Measurements from ENCODE around the gene CYB561A3.

Gene CYB561A3

GRCh38 chr11:61370349-61371005, 8.8 kb upstream of the CYB561A3 start:
- ATAC-seq: no peak
- TF ChIP-seq ARNTL (CRISPR knock-in tag; IDR thresholded peaks at IDR 0.05; ENCODE audit: borderline replicate concordance, low read depth) (no peak), TSHZ2 (CRISPR knock-in tag; IDR thresholded peaks at IDR 0.05) (no peak), ZFP30 (CRISPR knock-in tag; IDR thresholded peaks at IDR 0.05) (no peak), BACH2 (CRISPR knock-in tag; IDR thresholded peaks at IDR 0.05; ENCODE audit: borderline replicate concordance) (no peak), GLIS3 (CRISPR knock-in tag; IDR thresholded peaks at IDR 0.05) (no peak), ISL1 (CRISPR knock-in tag; IDR thresholded peaks at IDR 0.05) (no peak), ZFP3 (CRISPR knock-in tag; IDR thresholded peaks at IDR 0.05) (no peak), OSR1 (CRISPR knock-in tag; IDR thresholded peaks at IDR 0.05) (no peak), TCF4 (CRISPR knock-in tag; IDR thresholded peaks at IDR 0.05; ENCODE audit: borderline replicate concordance) (no peak), ZNF565 (CRISPR knock-in tag; conservative IDR thresholded peaks at IDR 0.05; ENCODE audit: low read depth) (no peak)

GRCh38 chr11:61369372-61370348, 8.0 kb upstream of the CYB561A3 start:
- TF ChIP-seq PPARA (CRISPR knock-in tag; IDR thresholded peaks at IDR 0.05; ENCODE audit: borderline replicate concordance) (no peak), CREB5 (CRISPR knock-in tag; IDR thresholded peaks at IDR 0.05; ENCODE audit: low read depth) (no peak), SNAI2 (CRISPR knock-in tag; IDR thresholded peaks at IDR 0.05) (no peak), TCF4 (CRISPR knock-in tag; IDR thresholded peaks at IDR 0.05; ENCODE audit: borderline replicate concordance) (no peak), POU6F1 (CRISPR knock-in tag; IDR thresholded peaks at IDR 0.05; ENCODE audit: borderline replicate concordance, low read depth) (no peak), ZNF70 (CRISPR knock-in tag; IDR thresholded peaks at IDR 0.05) (no peak), CSDC2 (CRISPR knock-in tag; IDR thresholded peaks at IDR 0.05) (no peak), TOX (CRISPR knock-in tag; IDR thresholded peaks at IDR 0.05; ENCODE audit: borderline replicate concordance) (no peak), ARNTL (CRISPR knock-in tag; IDR thresholded peaks at IDR 0.05; ENCODE audit: borderline replicate concordance, low read depth) (no peak), TSHZ2 (CRISPR knock-in tag; IDR thresholded peaks at IDR 0.05) (no peak), OSR1 (CRISPR knock-in tag; IDR thresholded peaks at IDR 0.05) (no peak), ZNF8 (CRISPR knock-in tag; IDR thresholded peaks at IDR 0.05) (no peak)
- no peak for ATAC-seq

GRCh38 chr11:61368646-61369045, 7.0 kb upstream of the CYB561A3 start:
- no peak for ATAC-seq
- TF ChIP-seq TOX (CRISPR knock-in tag; IDR thresholded peaks at IDR 0.05; ENCODE audit: borderline replicate concordance): no peak
- no peak for TF ChIP-seq POU6F1 (CRISPR knock-in tag; IDR thresholded peaks at IDR 0.05; ENCODE audit: borderline replicate concordance, low read depth)
- TF ChIP-seq CSDC2 (CRISPR knock-in tag; IDR thresholded peaks at IDR 0.05): no peak
- no peak for TF ChIP-seq ARNTL (CRISPR knock-in tag; IDR thresholded peaks at IDR 0.05; ENCODE audit: borderline replicate concordance, low read depth)
- no peak for TF ChIP-seq GLIS3 (CRISPR knock-in tag; IDR thresholded peaks at IDR 0.05)
- TF ChIP-seq PPARA (CRISPR knock-in tag; IDR thresholded peaks at IDR 0.05; ENCODE audit: borderline replicate concordance): no peak
- no peak for TF ChIP-seq ZNF8 (CRISPR knock-in tag; IDR thresholded peaks at IDR 0.05)
- no peak for TF ChIP-seq ZC3H10 (CRISPR knock-in tag; IDR thresholded peaks at IDR 0.05)
- no peak for TF ChIP-seq ZNF565 (CRISPR knock-in tag; conservative IDR thresholded peaks at IDR 0.05; ENCODE audit: low read depth)
- TF ChIP-seq ESRRG (CRISPR knock-in tag; IDR thresholded peaks at IDR 0.05): no peak
- TF ChIP-seq PATZ1 (CRISPR knock-in tag; IDR thresholded peaks at IDR 0.05; ENCODE audit: borderline replicate concordance): no peak
- TF ChIP-seq ZNF70 (CRISPR knock-in tag; IDR thresholded peaks at IDR 0.05): no peak
- TF ChIP-seq ZFP30 (CRISPR knock-in tag; IDR thresholded peaks at IDR 0.05): no peak
- TF ChIP-seq TCF4 (CRISPR knock-in tag; IDR thresholded peaks at IDR 0.05; ENCODE audit: borderline replicate concordance): no peak
